ENCODE data around the gene TRIM33. TPM values are rescaled to one million over a fixed set of nuclear protein-coding genes. Genes with fewer than 3 reads are reported as not detected.

Gene TRIM33
- total and polyA plus RNA-seq, 2 of the 13 experiments (the other 11 are each of a cell fraction or from before 2014, with no cell fraction given): 35.5 to 42.2 TPM

DNA sequence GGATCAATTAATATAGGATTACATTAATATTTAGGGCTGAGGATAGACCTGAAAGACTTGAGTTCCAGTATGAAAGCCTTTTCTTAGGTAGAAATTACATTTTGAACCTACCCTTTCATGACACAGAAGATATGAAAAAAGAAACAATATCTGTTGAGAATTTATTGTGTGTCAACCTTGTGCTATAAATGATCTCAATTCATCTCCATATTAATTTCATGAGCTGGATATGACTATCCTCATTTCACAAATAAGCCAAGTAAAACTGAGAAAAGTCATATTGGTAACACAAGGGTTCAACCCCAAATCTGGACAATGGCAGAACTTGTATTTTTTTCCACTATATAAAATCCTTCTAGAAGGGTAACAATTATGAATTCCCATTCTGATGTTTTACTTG lies 120.0 kb downstream of the TRIM33 start:
- H3K4me2 ChIP-seq (ENCODE audit: low read depth, low read length): no peak overlapping the region
- H3K27me3 ChIP-seq (ENCODE audit: control insufficient read depth in 1 of 2, insufficient read depth in 2 of 2, low read length in 2 of 2): no peaks in the 10 kb centered on the region
- no peak overlapping the region for H3K9ac ChIP-seq (ENCODE audit: insufficient read depth, low read depth, low read length)
- DNase-seq (ENCODE audit: low spot score) (no peak), ATAC-seq (no peak), FAIRE-seq (no peak)
- peaks cover 0 to 3% of the 10 kb centered on the region in 2 experiments; a peak in 4 of 5 replicates for H3K36me3 ChIP-seq (replicated peaks in 1 of 2; ENCODE audit: control insufficient read depth in 1 of 2, insufficient read depth in 2 of 2, low read length in 2 of 2)
- H3K27ac ChIP-seq (ENCODE audit: extremely low read length, insufficient read depth, low read length): no peak overlapping the region
- H2AFZ ChIP-seq (ENCODE audit: low read length): no peak overlapping the region
- H3K4me1 ChIP-seq (ENCODE audit: insufficient read depth, low read length): no peaks in the 10 kb centered on the region
- no peaks in the 10 kb centered on the region for H3K79me2 ChIP-seq (ENCODE audit: insufficient read depth, low read length)
- intact Hi-C loops (cut with micrococcal nuclease; ENCODE audit: unreplicated experiment) (no loop called here), in situ Hi-C loops (cut with HindIII; ENCODE audit: extremely low pct_ligation_motif_present, low pct_unique_long_range_greater_than_20kb) (no loop called here)
- no TSS peak for BruUV-seq (replicated peaks)
- no peaks in the 10 kb centered on the region for H4K20me1 ChIP-seq (ENCODE audit: insufficient read depth, low read length)
- CTCF ChIA-PET (ENCODE audit: low intra/inter-chr PET ratio, low total read pairs): no interaction called here
- no peaks in the 10 kb centered on the region for H3K9me3 ChIP-seq (ENCODE audit: low read length)
- POLR2A ChIA-PET: no interaction called here
- H3K4me3 ChIP-seq (replicated peaks in 1 of 3; ENCODE audit: insufficient read depth in 1 of 3, low read depth in 2 of 3, low read length in 3 of 3): no peak overlapping the region
- TF ChIP-seq RXRB (CRISPR knock-in tag; IDR thresholded peaks at IDR 0.05; ENCODE audit: borderline replicate concordance): no peak
- TF ChIP-seq SAFB2 (CRISPR knock-in tag; IDR thresholded peaks at IDR 0.05; ENCODE audit: borderline replicate concordance, low read depth): no peak
- no peak for TF ChIP-seq THYN1 (CRISPR knock-in tag; IDR thresholded peaks at IDR 0.05; ENCODE audit: borderline replicate concordance, low read depth)
- no peak for TF ChIP-seq ESRRA (CRISPR knock-in tag; IDR thresholded peaks at IDR 0.05; ENCODE audit: low read depth)
- no peak for TF ChIP-seq TSC22D2 (CRISPR knock-in tag; IDR thresholded peaks at IDR 0.05; ENCODE audit: borderline replicate concordance)
- TF ChIP-seq KDM1A (CRISPR knock-in tag; IDR thresholded peaks at IDR 0.05): no peak
- no peak for TF ChIP-seq CCAR2 (optimal IDR thresholded peaks at IDR 0.05; ENCODE audit: low read depth, low read length)
- TF ChIP-seq MIER2 (CRISPR knock-in tag; IDR thresholded peaks at IDR 0.05): no peak
- TF ChIP-seq ZNF788 (CRISPR knock-in tag; IDR thresholded peaks at IDR 0.05; ENCODE audit: borderline replicate concordance): no peak
- no peak for TF ChIP-seq ARID5B (CRISPR knock-in tag; IDR thresholded peaks at IDR 0.05)
- no peak for TF ChIP-seq CEBPG (CRISPR knock-in tag; IDR thresholded peaks at IDR 0.05)
- no peak for TF ChIP-seq LCORL (IDR thresholded peaks at IDR 0.05)
- TF ChIP-seq LCORL (CRISPR knock-in tag; IDR thresholded peaks at IDR 0.05): no peak
- no peak for TF ChIP-seq KLF11 (CRISPR knock-in tag; IDR thresholded peaks at IDR 0.05)
- TF ChIP-seq ZNF747 (CRISPR knock-in tag; IDR thresholded peaks at IDR 0.05; ENCODE audit: borderline replicate concordance): no peak
- TF ChIP-seq ELF3 (CRISPR knock-in tag; IDR thresholded peaks at IDR 0.05): no peak
- TF ChIP-seq ZNF333 (CRISPR knock-in tag; IDR thresholded peaks at IDR 0.05; ENCODE audit: borderline replicate concordance): no peak
- no peak for TF ChIP-seq BCLAF1 (IDR thresholded peaks at IDR 0.05)
- no peak for TF ChIP-seq FOXO4 (CRISPR knock-in tag; conservative IDR thresholded peaks at IDR 0.05)
